ENCODE results near the gene MACROD2. TPM values are rescaled to one million over a fixed set of nuclear protein-coding genes. Genes with fewer than 3 reads are reported as not detected.

MACROD2 gene
- polyA plus RNA-seq, 2 of the 4 experiments (the other 2 are of a cell fraction) = 0.96 to 1.3 TPM

GRCh38 chr20:16048876-16049275, 2053.6 kb downstream of the MACROD2 start:
- no peak overlapping the region for H3K4me3 ChIP-seq
- no peaks in the 10 kb centered on the region for H3K4me1 ChIP-seq
- 36% methylated on average over 1 of the region's 1 CpG for WGBS (ENCODE audit: missing lambda C conversion rate)
- POLR2A ChIA-PET = no interaction called here
- CTCF ChIA-PET = no interaction called here
- no peak overlapping the region for H3K27ac ChIP-seq
- ATAC-seq (no peak), FAIRE-seq (no peak), DNase-seq (ENCODE audit: low read depth in 1 of 2, low spot score in 1 of 2) (no peak)
- no peaks in the 10 kb centered on the region for H3K9me3 ChIP-seq
- H3K4me2 ChIP-seq = no peak overlapping the region
- TF ChIP-seq, protein P1, sequence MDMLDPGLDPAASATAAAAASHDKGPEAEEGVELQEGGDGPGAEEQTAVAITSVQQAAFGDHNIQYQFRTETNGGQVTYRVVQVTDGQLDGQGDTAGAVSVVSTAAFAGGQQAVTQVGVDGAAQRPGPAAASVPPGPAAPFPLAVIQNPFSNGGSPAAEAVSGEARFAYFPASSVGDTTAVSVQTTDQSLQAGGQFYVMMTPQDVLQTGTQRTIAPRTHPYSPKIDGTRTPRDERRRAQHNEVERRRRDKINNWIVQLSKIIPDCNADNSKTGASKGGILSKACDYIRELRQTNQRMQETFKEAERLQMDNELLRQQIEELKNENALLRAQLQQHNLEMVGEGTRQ (IDR thresholded peaks at IDR 0.05) = no peak
- TF ChIP-seq, protein P2, sequence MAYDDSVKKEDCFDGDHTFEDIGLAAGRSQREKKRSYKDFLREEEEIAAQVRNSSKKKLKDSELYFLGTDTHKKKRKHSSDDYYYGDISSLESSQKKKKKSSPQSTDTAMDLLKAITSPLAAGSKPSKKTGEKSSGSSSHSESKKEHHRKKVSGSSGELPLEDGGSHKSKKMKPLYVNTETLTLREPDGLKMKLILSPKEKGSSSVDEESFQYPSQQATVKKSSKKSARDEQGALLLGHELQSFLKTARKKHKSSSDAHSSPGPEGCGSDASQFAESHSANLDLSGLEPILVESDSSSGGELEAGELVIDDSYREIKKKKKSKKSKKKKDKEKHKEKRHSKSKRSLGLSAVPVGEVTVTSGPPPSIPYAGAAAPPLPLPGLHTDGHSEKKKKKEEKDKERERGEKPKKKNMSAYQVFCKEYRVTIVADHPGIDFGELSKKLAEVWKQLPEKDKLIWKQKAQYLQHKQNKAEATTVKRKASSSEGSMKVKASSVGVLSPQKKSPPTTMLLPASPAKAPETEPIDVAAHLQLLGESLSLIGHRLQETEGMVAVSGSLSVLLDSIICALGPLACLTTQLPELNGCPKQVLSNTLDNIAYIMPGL (CRISPR knock-in tag; IDR thresholded peaks at IDR 0.05; ENCODE audit: borderline replicate concordance) = no peak
- no peak for TF ChIP-seq RNF2 (IDR thresholded peaks at IDR 0.05; ENCODE audit: borderline replicate concordance, low read depth)
- TF ChIP-seq HEYL (CRISPR knock-in tag; IDR thresholded peaks at IDR 0.05) = no peak
- TF ChIP-seq, protein P3, sequence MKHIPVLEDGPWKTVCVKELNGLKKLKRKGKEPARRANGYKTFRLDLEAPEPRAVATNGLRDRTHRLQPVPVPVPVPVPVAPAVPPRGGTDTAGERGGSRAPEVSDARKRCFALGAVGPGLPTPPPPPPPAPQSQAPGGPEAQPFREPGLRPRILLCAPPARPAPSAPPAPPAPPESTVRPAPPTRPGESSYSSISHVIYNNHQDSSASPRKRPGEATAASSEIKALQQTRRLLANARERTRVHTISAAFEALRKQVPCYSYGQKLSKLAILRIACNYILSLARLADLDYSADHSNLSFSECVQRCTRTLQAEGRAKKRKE (CRISPR knock-in tag; IDR thresholded peaks at IDR 0.05; ENCODE audit: low read depth) = no peak

GRCh38 chr20:16049529-16050093, 2054.3 kb downstream of the MACROD2 start:
- TF ChIP-seq RFX5 (IDR thresholded peaks at IDR 0.05) = no peak
- TF ChIP-seq HDAC2 (IDR thresholded peaks at IDR 0.05) = no peak
- ATAC-seq = no peak
- Histone ChIP-seq H3K4me2 (no peak overlapping the region), H3K4me3 (no peak overlapping the region), H3K4me1 (no peaks in the 10 kb centered on the region), H3K27ac (no peak overlapping the region), H3K9me3 (no peaks in the 10 kb centered on the region)
- FAIRE-seq = no peak
- CTCF ChIA-PET = no interaction called here
- WGBS (ENCODE audit: missing lambda C conversion rate) = 27% methylated on average over 9 of the region's 9 CpGs
- no peak for DNase-seq (ENCODE audit: low read depth in 1 of 2, low spot score in 1 of 2)
- POLR2A ChIA-PET = no interaction called here

- POLR2A ChIA-PET = no interaction called here
- no peak for TF ChIP-seq SREBF2 (IDR thresholded peaks at IDR 0.05)
- TF ChIP-seq POLR2AphosphoS2 (conservative IDR thresholded peaks at IDR 0.05; ENCODE audit: low read length) = no peak
- TF ChIP-seq HEYL (CRISPR knock-in tag; IDR thresholded peaks at IDR 0.05) = no peak
- no peak for TF ChIP-seq FOSB (CRISPR knock-in tag; IDR thresholded peaks at IDR 0.05)
- TF ChIP-seq CBX2 (IDR thresholded peaks at IDR 0.05; ENCODE audit: borderline replicate concordance, low read depth) = no peak
- TF ChIP-seq KDM5A (IDR thresholded peaks at IDR 0.05) = no peak
- no peak for TF ChIP-seq JUN (IDR thresholded peaks at IDR 0.05)
- no peak for TF ChIP-seq POLR2A (IDR thresholded peaks at IDR 0.05; ENCODE audit: low read length)
- TF ChIP-seq GATA3 (IDR thresholded peaks at IDR 0.05; ENCODE audit: borderline replicate concordance) = no peak
- TF ChIP-seq, protein P2 (CRISPR knock-in tag; IDR thresholded peaks at IDR 0.05; ENCODE audit: borderline replicate concordance) = no peak
- TF ChIP-seq, protein P4, sequence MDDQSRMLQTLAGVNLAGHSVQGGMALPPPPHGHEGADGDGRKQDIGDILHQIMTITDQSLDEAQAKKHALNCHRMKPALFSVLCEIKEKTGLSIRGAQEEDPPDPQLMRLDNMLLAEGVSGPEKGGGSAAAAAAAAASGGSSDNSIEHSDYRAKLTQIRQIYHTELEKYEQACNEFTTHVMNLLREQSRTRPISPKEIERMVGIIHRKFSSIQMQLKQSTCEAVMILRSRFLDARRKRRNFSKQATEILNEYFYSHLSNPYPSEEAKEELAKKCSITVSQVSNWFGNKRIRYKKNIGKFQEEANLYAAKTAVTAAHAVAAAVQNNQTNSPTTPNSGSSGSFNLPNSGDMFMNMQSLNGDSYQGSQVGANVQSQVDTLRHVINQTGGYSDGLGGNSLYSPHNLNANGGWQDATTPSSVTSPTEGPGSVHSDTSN (IDR thresholded peaks at IDR 0.05) = no peak
- no peak for TF ChIP-seq MYC (IDR thresholded peaks at IDR 0.05; ENCODE audit: borderline replicate concordance, low read length)
- no peak for TF ChIP-seq RAD21 (conservative IDR thresholded peaks at IDR 0.05 in 1 of 2, IDR thresholded peaks at IDR 0.05 in 1 of 2)
- TF ChIP-seq TP53 (CRISPR knock-in tag; IDR thresholded peaks at IDR 0.05) = no peak
- TF ChIP-seq ELK1 (IDR thresholded peaks at IDR 0.05; ENCODE audit: low read depth, low read length) = no peak
- TF ChIP-seq E2F6 (IDR thresholded peaks at IDR 0.05; ENCODE audit: borderline replicate concordance, low read depth) = no peak
- TF ChIP-seq CTCF (IDR thresholded peaks at IDR 0.05) = no peak
- no peak for FAIRE-seq
- Histone ChIP-seq H3K9me3 (no peaks in the 10 kb centered on the region), H3K4me3 (no peak overlapping the region), H3K4me1 (no peaks in the 10 kb centered on the region), H3K27ac (no peak overlapping the region), H3K4me2 (no peak overlapping the region)
- ATAC-seq = no peak
- CTCF ChIA-PET = no interaction called here
- no peak for DNase-seq (ENCODE audit: low read depth in 1 of 2, low spot score in 1 of 2)
- WGBS (ENCODE audit: missing lambda C conversion rate) = 38% methylated on average over 1 of the region's 1 CpG
Observed at GRCh38 chr20:16050366-16050765, 2055.1 kb downstream of the MACROD2 start.

All from A549 (cell line).